Osteoblast (primary cell): ENCODE results near the gene PPP1R3F. TPM values are rescaled to one million over a fixed set of nuclear protein-coding genes. Genes with fewer than 3 reads are reported as not detected.

Experiments used
- DNase-seq: peaks from one replicate; pipeline ENCODE4 v3.0.0; 2011; ENCODE audit warnings: low spot score, mixed read lengths; ENCODE audit not compliant: insufficient read length; ENCODE audit errors: missing footprints
- H2AFZ ChIP-seq: 2 replicates; pipeline ENCODE4 v1.6.0; 2011; ENCODE audit warnings: mild to moderate bottlenecking, low read length
- H3K27ac ChIP-seq: 2 replicates; pipeline ENCODE4 v1.5.1; 2011; ENCODE audit warnings: mild to moderate bottlenecking, low read depth, low read length, moderate library complexity
- H3K27me3 ChIP-seq: 2 replicates; pipeline ENCODE4 v1.6.0; 2012; ENCODE audit warnings: mild to moderate bottlenecking, control low read depth, inconsistent platforms, low read length, moderate library complexity; ENCODE audit not compliant: insufficient read depth
- H3K36me3 ChIP-seq: 2 replicates; pipeline ENCODE4 v1.5.1; 2011; ENCODE audit warnings: mild to moderate bottlenecking, low read length, control low read depth, moderate library complexity; ENCODE audit not compliant: insufficient read depth
- H3K4me1 ChIP-seq: 2 replicates; pipeline ENCODE4 v1.5.1; 2011; ENCODE audit warnings: mild to moderate bottlenecking, low read length, control low read depth, moderate library complexity; ENCODE audit not compliant: insufficient read depth
- H3K4me2 ChIP-seq: 2 replicates; pipeline ENCODE4 v1.6.0; 2011; ENCODE audit warnings: mild to moderate bottlenecking, low read length; ENCODE audit not compliant: insufficient read depth
- H3K4me3 ChIP-seq: fragments of 200-600 bp; sonication (generic); 3 replicates; pipeline ENCODE4 v1.5.1; 2012; ENCODE audit warnings: mild to moderate bottlenecking, low read length, inconsistent platforms; ENCODE audit not compliant: insufficient read depth
- H3K79me2 ChIP-seq: 2 replicates; pipeline ENCODE4 v1.6.0; 2012; ENCODE audit warnings: mild to moderate bottlenecking, low read length, control low read depth, inconsistent platforms; ENCODE audit not compliant: insufficient read depth
- H3K9me3 ChIP-seq: 2 replicates; pipeline ENCODE4 v1.5.1; 2011; ENCODE audit warnings: low read depth, low read length, control low read depth
- H4K20me1 ChIP-seq: 2 replicates; pipeline ENCODE4 v1.6.0; 2012; ENCODE audit warnings: mild to moderate bottlenecking, low read length, control low read depth; ENCODE audit not compliant: insufficient read depth
- CTCF ChIP-seq: IDR thresholded peaks from 2 replicates; pipeline ENCODE4 v1.5.1; 2011; ENCODE audit warnings: mild to moderate bottlenecking, low read depth, low read length, moderate library complexity; ENCODE audit errors: extremely low read depth
- total RNA-seq: library from RNA; depleted of rRNA; stranded (reverse); fragments of >200 nt; gene quantifications from 2 replicates; pipeline ENCODE4 v1.2.3, GENCODE V29; 2012

Gene PPP1R3F
- total RNA-seq, 1 donor: 4.0 TPM

DNA sequence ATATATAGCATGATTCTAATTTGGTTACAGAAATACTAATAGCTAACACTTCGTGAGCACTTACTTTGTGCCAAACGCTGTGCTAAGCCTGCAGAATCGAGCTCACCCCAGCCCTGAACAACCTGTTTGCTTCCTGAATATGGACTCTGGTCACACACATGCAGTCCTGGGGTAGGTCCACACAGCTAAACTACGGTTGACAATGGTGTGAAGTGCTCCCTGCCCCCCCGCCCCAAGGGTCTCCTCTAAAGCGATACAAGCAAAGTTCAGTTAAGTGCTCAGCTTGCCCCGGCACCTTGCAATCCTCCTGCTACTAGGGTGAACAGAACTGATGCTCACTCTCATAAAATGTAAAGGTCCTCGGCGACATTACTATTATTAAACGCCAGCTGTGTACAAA lies 6.0 kb upstream of the PPP1R3F start:
- H3K4me1 ChIP-seq: no peaks in the 10 kb centered on the region
- no peaks in the 10 kb centered on the region for H3K9me3 ChIP-seq
- no peak for DNase-seq
- no peak overlapping the region for H2AFZ ChIP-seq
- no peaks in the 10 kb centered on the region for H3K79me2 ChIP-seq
- TF ChIP-seq CTCF: no peak
- H3K27me3 ChIP-seq: no peaks in the 10 kb centered on the region
- H3K36me3 ChIP-seq: no peaks in the 10 kb centered on the region
- H3K4me2 ChIP-seq: no peak overlapping the region
- H4K20me1 ChIP-seq: no peaks in the 10 kb centered on the region
- no peak overlapping the region for H3K4me3 ChIP-seq
- H3K27ac ChIP-seq: no peak overlapping the region

GRCh38 chrX:49264460-49264859 lies 5.1 kb upstream of the PPP1R3F start, which contains the start of gene FOXP3:
Gene FOXP3 (minus strand): TSS chrX:49264710. CDS start chrX:49258505, 6,205 bp downstream.
- H3K27me3 ChIP-seq: no peaks in the 10 kb centered on the region
- H3K4me3 ChIP-seq: no peak within 1 kb of the TSS
- no peaks in the 10 kb centered on the region for H3K79me2 ChIP-seq
- no peaks in the 10 kb centered on the region for H3K4me1 ChIP-seq
- no peaks in the 10 kb centered on the region for H4K20me1 ChIP-seq
- no peak within 1 kb of the TSS for H2AFZ ChIP-seq
- no peaks in the 10 kb centered on the region for H3K36me3 ChIP-seq
- H3K4me2 ChIP-seq: no peak within 1 kb of the TSS
- H3K9me3 ChIP-seq: no peaks in the 10 kb centered on the region
- DNase-seq: no peak
- TF ChIP-seq CTCF: no peak
- H3K27ac ChIP-seq: no peak within 1 kb of the TSS

DNA sequence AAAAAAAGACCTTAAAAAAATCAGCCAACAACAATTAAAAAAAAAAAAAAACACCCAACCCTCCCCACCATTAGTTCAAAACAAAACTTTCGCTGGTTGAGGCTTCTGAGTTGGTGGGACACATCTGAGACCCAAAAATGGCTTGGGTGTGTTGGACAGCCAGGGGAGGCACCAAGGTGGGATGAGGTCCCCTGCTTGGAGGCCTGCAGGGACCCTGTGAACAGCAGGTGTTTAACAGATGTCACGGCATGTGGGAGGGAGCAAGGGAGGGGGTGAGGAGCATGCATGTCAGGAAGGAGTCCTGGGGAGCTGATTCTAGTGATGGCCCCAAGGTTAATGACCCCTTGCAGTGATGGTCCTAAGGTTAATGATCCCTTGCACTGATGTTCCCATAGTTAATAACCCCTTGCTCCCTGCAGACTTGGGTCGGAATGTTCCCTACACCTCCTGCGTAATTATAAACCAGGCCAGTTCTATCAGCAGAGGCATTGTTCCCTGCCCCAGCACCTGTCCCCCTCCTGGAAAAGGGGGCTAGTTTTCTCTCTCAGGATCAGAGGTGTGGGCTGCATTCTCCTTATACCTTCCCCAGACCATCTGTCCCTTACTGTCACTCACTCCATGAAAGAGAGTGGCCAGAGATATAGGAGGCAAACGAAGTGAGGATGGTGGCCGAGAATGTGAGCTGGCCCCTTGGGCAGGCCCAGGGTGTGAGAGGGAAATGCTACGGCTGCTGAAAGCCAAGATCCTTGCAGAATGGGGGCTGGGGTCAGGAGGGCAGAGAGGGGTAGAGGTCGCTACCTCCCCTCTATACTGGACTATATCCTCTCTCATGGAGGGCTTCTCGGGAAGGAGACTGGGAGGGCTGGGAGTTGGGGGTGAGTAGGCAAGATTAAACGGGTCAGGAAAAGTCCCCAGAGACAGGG lies 2.8 kb upstream of the PPP1R3F start:
- Histone ChIP-seq H3K9me3 (no peaks in the 10 kb centered on the region), H3K4me2 (no peak overlapping the region), H4K20me1 (no peaks in the 10 kb centered on the region), H3K79me2 (peaks cover 16% of the 10 kb centered on the region), H2AFZ (no peak overlapping the region), H3K27me3 (no peaks in the 10 kb centered on the region), H3K36me3 (no peaks in the 10 kb centered on the region), H3K4me1 (no peaks in the 10 kb centered on the region), H3K27ac (no peak overlapping the region), H3K4me3 (no peak overlapping the region)
- no peak for DNase-seq
- TF ChIP-seq CTCF: no peak

DNA sequence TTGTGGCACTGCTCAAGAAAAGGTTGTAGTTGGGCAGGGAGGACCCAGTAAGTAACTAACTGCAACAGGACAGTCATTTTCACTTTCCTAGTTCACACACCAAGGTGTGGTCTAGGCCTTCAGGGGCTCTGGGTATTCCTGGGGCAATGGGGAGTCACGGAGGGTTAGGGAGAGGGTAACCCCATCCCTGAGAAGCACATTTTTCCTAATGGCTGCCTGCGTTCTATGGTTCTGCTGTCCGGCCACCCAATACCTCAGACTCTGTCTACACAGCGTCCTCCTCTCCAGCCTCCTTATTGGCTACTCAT lies 937 bp upstream of the PPP1R3F start:
- peak overlapping the region; percentile 89 for H2AFZ ChIP-seq

More for the DNA sequence above, 937 bp upstream of the PPP1R3F start:
- no peaks in the 10 kb centered on the region for H3K9me3 ChIP-seq
- H3K4me2 ChIP-seq: peak overlapping the region; percentile 90
- H3K79me2 ChIP-seq: peaks cover 29% of the 10 kb centered on the region
- no peaks in the 10 kb centered on the region for H3K4me1 ChIP-seq
- peak overlapping the region; percentile 93 for H3K27ac ChIP-seq
- TF ChIP-seq CTCF: no peak
- peaks cover 5% of the 10 kb centered on the region for H4K20me1 ChIP-seq
- H3K36me3 ChIP-seq: no peaks in the 10 kb centered on the region
- H3K27me3 ChIP-seq: no peaks in the 10 kb centered on the region
- H3K4me3 ChIP-seq: peak overlapping the region; percentile 73
- DNase-seq: no peak
